GM18517 (cell line): Measurements from ENCODE around the gene C1orf21.

Experiments used
- ATAC-seq: cut with Tn5 transposase; IDR thresholded peaks from one replicate; pipeline ENCODE4 v1.9.1; 2021; ENCODE audit warnings: mild to moderate bottlenecking, moderate library complexity; ENCODE audit not compliant: unreplicated experiment

Gene C1orf21

GRCh38 chr1:184623404-184623803 lies 236.6 kb downstream of the C1orf21 start:
- no peak for ATAC-seq

GRCh38 chr1:184624051-184624450 lies 237.2 kb downstream of the C1orf21 start:
- ATAC-seq = no peak

- ATAC-seq = no peak
Measured at GRCh38 chr1:184624626-184625025, 237.8 kb downstream of the C1orf21 start.

- ATAC-seq = no peak
Measured at GRCh38 chr1:184625271-184625670, 238.4 kb downstream of the C1orf21 start.

- ATAC-seq = no peak
Measured at GRCh38 chr1:184626076-184627006, 239.5 kb downstream of the C1orf21 start.

- no peak for ATAC-seq
Measured at GRCh38 chr1:184627007-184627341, 240.1 kb downstream of the C1orf21 start.

- no peak for ATAC-seq
Measured at GRCh38 chr1:184629266-184629665, 242.4 kb downstream of the C1orf21 start.

GRCh38 chr1:184630679-184631060 lies 243.8 kb downstream of the C1orf21 start:
- ATAC-seq = no peak

GRCh38 chr1:184632415-184633175 lies 245.8 kb downstream of the C1orf21 start:
- no peak for ATAC-seq

- ATAC-seq = no peak
Measured at GRCh38 chr1:184633785-184634184, 247.0 kb downstream of the C1orf21 start.

GRCh38 chr1:184634296-184634695 lies 247.5 kb downstream of the C1orf21 start:
- no peak for ATAC-seq

GRCh38 chr1:184635347-184635979 lies 248.6 kb downstream of the C1orf21 start:
- ATAC-seq = no peak

- no peak for ATAC-seq
Measured at GRCh38 chr1:184635980-184636431, 249.2 kb downstream of the C1orf21 start.

- no peak for ATAC-seq
Measured at GRCh38 chr1:184637664-184638240, 250.9 kb downstream of the C1orf21 start.

GRCh38 chr1:184639205-184639604 lies 252.4 kb downstream of the C1orf21 start:
- no peak for ATAC-seq

GRCh38 chr1:184640505-184640904 lies 253.7 kb downstream of the C1orf21 start:
- ATAC-seq = no peak

GRCh38 chr1:184641894-184642293 lies 255.1 kb downstream of the C1orf21 start:
- ATAC-seq = no peak

GRCh38 chr1:184643661-184644060 lies 256.8 kb downstream of the C1orf21 start:
- no peak for ATAC-seq

GRCh38 chr1:184644771-184645170 lies 257.9 kb downstream of the C1orf21 start:
- no peak for ATAC-seq

GRCh38 chr1:184646178-184646701 lies 259.4 kb downstream of the C1orf21 start:
- ATAC-seq = no peak

- no peak for ATAC-seq
Measured at GRCh38 chr1:184646824-184647223, 260.0 kb downstream of the C1orf21 start.
